D721Med (cell line): ENCODE results near the gene BLVRA.
"Not testable (repeated sequence)": the region's sequence is repeated elsewhere in the genome, so short reads cannot be mapped to it uniquely, and the experiment has no call there.

ENCODE experiments used
- DNase-seq: peaks from one replicate; pipeline ENCODE4 v3.0.0; 2011; ENCODE audit warnings: low spot score; ENCODE audit not compliant: insufficient read length
- FAIRE-seq: peaks from 2 replicates; lab custom pipeline; 2011; peaks lifted over from hg19 to GRCh38; lab: Jason Lieb, UNC
- CTCF ChIP-seq: IDR thresholded peaks from 2 replicates; pipeline ENCODE4 v1.5.1; 2012; ENCODE audit warnings: mild to moderate bottlenecking, control low read depth; ENCODE audit not compliant: insufficient read depth; ENCODE audit errors: missing control alignments

BLVRA gene

GRCh38 chr7:43769791-43770465 lies 11.4 kb downstream of the BLVRA start:
- DNase-seq (no peak), FAIRE-seq (no peak)
- TF ChIP-seq CTCF: no peak

- TF ChIP-seq CTCF: no peak
- FAIRE-seq: no peak
- DNase-seq: no peak
Measured at GRCh38 chr7:43771128-43771527, 12.6 kb downstream of the BLVRA start.

GRCh38 chr7:43771573-43771972 lies 13.1 kb downstream of the BLVRA start:
- DNase-seq (no peak), FAIRE-seq (no peak)
- TF ChIP-seq CTCF: no peak

- not testable (repeated sequence) for FAIRE-seq, DNase-seq
Measured at GRCh38 chr7:43773268-43773667, 14.8 kb downstream of the BLVRA start.

GRCh38 chr7:43775255-43775654 lies 16.8 kb downstream of the BLVRA start:
- not testable (repeated sequence) for FAIRE-seq, DNase-seq

- not testable (repeated sequence) for DNase-seq, FAIRE-seq
Measured at GRCh38 chr7:43778293-43779044, 20.0 kb downstream of the BLVRA start.

- DNase-seq: no peak
- FAIRE-seq: no peak
- TF ChIP-seq CTCF: no peak
Measured at GRCh38 chr7:43779045-43779812, 20.7 kb downstream of the BLVRA start.

- DNase-seq: no peak
- no peak for TF ChIP-seq CTCF
- FAIRE-seq: no peak
Measured at GRCh38 chr7:43781726-43782607, 23.5 kb downstream of the BLVRA start.
